K562 (cell line): ENCODE measurements around the gene PRKAR1B. TPM values are rescaled to one million over a fixed set of nuclear protein-coding genes. Genes with fewer than 3 reads are reported as not detected.

Source experiments
- CC2D1A ChIP-seq: fragments of 450-650 bp; IDR thresholded peaks from 2 replicates; pipeline ENCODE4 v1.6.1; 2017; ENCODE audit warnings: mild to moderate bottlenecking
- CLOCK ChIP-seq: fragments of 250-450 bp; sonication (Bioruptor Pico); IDR thresholded peaks from 2 replicates; pipeline ENCODE4 v1.4.0; 2020; ENCODE audit warnings: mild to moderate bottlenecking, moderate library complexity, borderline replicate concordance
- DDX20 ChIP-seq: fragments of 450-650 bp; IDR thresholded peaks from 2 replicates; pipeline ENCODE4 v1.6.1; 2016; ENCODE audit warnings: missing genetic modification characterization, low read depth, mild to moderate bottlenecking, missing compliant biosample characterization, moderate library complexity
- HNRNPK ChIP-seq: fragments of 200-400 bp; formaldehyde crosslinking; IDR thresholded peaks from one replicate; pipeline ENCODE4 v1.6.1; 2018; ENCODE audit warnings: mild to moderate bottlenecking, low read depth, low read length; ENCODE audit not compliant: poor library complexity, severe bottlenecking
- L3MBTL2 ChIP-seq: fragments of 450-650 bp; IDR thresholded peaks from 2 replicates; pipeline ENCODE4 v1.6.1; 2016; ENCODE audit warnings: mild to moderate bottlenecking, moderate library complexity
- POLR3A ChIP-seq: IDR thresholded peaks from 2 replicates; pipeline ENCODE4 v1.6.1; 2011; ENCODE audit warnings: borderline replicate concordance, mild to moderate bottlenecking, moderate library complexity; ENCODE audit not compliant: insufficient read length, insufficient read depth; ENCODE audit errors: extremely low read depth
- RNF2 ChIP-seq: sonication (generic); IDR thresholded peaks from 2 replicates; pipeline ENCODE4 v1.6.1; 2016
- SMARCA4 ChIP-seq: fragments of 450-650 bp; IDR thresholded peaks from 2 replicates; pipeline ENCODE4 v1.6.1; 2016
- TCF7L2 ChIP-seq: fragments of 150-350 bp; IDR thresholded peaks from 2 replicates; pipeline ENCODE4 v1.6.1; 2016; ENCODE audit warnings: low read depth, mild to moderate bottlenecking, low read length, moderate library complexity
- THRA ChIP-seq: fragments of 450-650 bp; IDR thresholded peaks from 2 replicates; pipeline ENCODE4 v1.6.1; 2017; ENCODE audit warnings: mild to moderate bottlenecking, moderate library complexity
- ZFP36 ChIP-seq: fragments of 150-350 bp; IDR thresholded peaks from 2 replicates; pipeline ENCODE4 v1.6.1; 2018; ENCODE audit warnings: low read length, low read depth; ENCODE audit not compliant: partially characterized antibody
- ZNF212 ChIP-seq: fragments of 450-650 bp; formaldehyde crosslinking; IDR thresholded peaks from 2 replicates; pipeline ENCODE4 v1.4.0; 2020; ENCODE audit warnings: mild to moderate bottlenecking
- ZNF3 ChIP-seq: fragments of 250-450 bp; sonication (Bioruptor Pico); IDR thresholded peaks from 2 replicates; pipeline ENCODE4 v1.5.0; 2021; ENCODE audit warnings: mild to moderate bottlenecking, moderate library complexity
- ZNF592 ChIP-seq: fragments of 450-650 bp; IDR thresholded peaks from 2 replicates; pipeline ENCODE4 v1.6.1; 2017; ENCODE audit warnings: antibody characterized with exemption, mild to moderate bottlenecking
- ZNF655 ChIP-seq: fragments of 250-450 bp; sonication (Bioruptor Pico); IDR thresholded peaks from 2 replicates; pipeline ENCODE4 v1.5.0; 2021
- ZNF717 ChIP-seq: fragments of 250-450 bp; sonication (Bioruptor Pico); IDR thresholded peaks from 2 replicates; pipeline ENCODE4 v1.5.0; 2021
- polyA plus RNA-seq, 8 experiments: library from polyadenylated mRNA; depleted of rRNA in 4 of 8; stranded (reverse) in 5 of 8; unstranded in 3 of 8; fragments of >200 nt; fragmentation: Nextera tagmentation in 2 of 8; fragmentation: Illumina TruSeq in 1 of 8; extraction: Ambion mirVana in 2 of 8; extraction: Trizol in 1 of 8; gene quantifications; 2 replicates each; pipeline versions ENCODE4 v1.2.1 to v1.2.3, GENCODE V29; 2011 to 2014; ENCODE audit warnings: inconsistent platforms in 1 of 8, missing spikeins in 1 of 8
- total RNA-seq, 7 experiments: library from RNA; depleted of rRNA in 6 of 7; stranded (reverse); fragments of >200 nt in 6 of 7; fragmentation: Illumina TruSeq in 2 of 7; extraction: Trizol in 2 of 7; gene quantifications; 2 replicates each; pipeline versions ENCODE4 v1.2.1 to v1.2.3, GENCODE V29; 2011 to 2021; ENCODE audit warnings: low replicate concordance in 1 of 7
- TF ChIP-seq, protein P1 (sequence below): fragments of 450-650 bp; IDR thresholded peaks from one replicate; pipeline ENCODE4 v1.6.1; 2018; ENCODE audit warnings: mild to moderate bottlenecking, moderate library complexity; ENCODE audit not compliant: partially characterized antibody

Gene PRKAR1B
- total and polyA plus RNA-seq, 9 of the 15 experiments (the other 6 are each of a cell fraction or from before 2014, with no cell fraction given) = 0.99 to 30.5 (median 12.7) TPM

- TF ChIP-seq, protein P1, sequence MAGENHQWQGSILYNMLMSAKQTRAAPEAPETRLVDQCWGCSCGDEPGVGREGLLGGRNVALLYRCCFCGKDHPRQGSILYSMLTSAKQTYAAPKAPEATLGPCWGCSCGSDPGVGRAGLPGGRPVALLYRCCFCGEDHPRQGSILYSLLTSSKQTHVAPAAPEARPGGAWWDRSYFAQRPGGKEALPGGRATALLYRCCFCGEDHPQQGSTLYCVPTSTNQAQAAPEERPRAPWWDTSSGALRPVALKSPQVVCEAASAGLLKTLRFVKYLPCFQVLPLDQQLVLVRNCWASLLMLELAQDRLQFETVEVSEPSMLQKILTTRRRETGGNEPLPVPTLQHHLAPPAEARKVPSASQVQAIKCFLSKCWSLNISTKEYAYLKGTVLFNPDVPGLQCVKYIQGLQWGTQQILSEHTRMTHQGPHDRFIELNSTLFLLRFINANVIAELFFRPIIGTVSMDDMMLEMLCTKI = no peak
- TF ChIP-seq CLOCK (CRISPR knock-in tag) (no peak), RNF2 (no peak), ZNF717 (CRISPR knock-in tag) (no peak), DDX20 (tag) (0 out of 2 replicates have a peak, but pooled peaks have one; percentile 14), ZNF592 (peak; percentile 95), THRA (no peak), CC2D1A (no peak), ZNF3 (CRISPR knock-in tag) (no peak), ZFP36 (peak; percentile 82), POLR3A (no peak), SMARCA4 (no peak), ZNF212 (CRISPR knock-in tag) (0 out of 2 replicates have a peak, but pooled peaks have one; percentile 15), HNRNPK (no peak), TCF7L2 (no peak), ZNF655 (CRISPR knock-in tag) (no peak), L3MBTL2 (peak; percentile 79)
These were observed 124.5 kb downstream of the PRKAR1B start (continued) for GRCh38 chr7:602341-603141.
